Measurements from ENCODE around the gene MEGF6.

MEGF6 gene

DNA sequence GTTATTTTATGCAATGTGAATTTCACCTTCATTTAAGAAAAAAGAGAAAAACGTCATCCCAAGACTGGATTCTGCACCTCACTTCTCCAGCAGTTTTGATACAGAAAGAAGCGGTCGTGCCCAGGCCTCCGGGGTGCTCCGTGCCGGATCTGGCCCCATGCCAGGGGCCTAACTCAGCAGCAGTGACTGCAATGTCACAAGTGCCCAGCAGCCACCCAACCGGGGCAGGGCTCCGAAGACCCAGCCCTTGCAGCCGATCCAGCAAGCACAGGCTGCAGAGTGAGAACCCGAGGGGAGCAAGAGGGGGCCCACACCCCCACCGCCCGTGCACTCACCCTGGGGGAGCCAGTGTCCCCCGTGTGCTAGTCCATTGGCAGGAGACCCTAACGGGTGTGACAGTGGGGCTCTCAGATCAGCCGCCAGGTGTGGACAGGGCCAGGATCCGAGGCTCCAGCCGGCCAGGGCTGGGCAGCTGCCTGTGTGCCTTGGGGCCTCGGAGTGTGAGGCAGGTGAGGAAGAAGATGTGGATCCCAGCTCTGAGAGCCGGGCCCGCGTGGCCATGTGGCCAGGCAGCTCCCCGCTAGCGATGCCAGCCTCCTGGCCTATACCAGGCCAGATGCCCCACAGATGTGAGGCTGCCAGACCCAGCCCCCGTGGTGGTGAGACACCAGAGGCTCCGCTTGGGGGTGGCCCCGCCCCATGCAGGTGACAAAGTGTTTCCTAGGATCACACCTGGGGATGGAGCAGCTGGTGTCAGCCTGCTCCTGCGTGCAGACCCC is 60.6 kb downstream of the MEGF6 start:
- DNase-seq: no peak

DNA sequence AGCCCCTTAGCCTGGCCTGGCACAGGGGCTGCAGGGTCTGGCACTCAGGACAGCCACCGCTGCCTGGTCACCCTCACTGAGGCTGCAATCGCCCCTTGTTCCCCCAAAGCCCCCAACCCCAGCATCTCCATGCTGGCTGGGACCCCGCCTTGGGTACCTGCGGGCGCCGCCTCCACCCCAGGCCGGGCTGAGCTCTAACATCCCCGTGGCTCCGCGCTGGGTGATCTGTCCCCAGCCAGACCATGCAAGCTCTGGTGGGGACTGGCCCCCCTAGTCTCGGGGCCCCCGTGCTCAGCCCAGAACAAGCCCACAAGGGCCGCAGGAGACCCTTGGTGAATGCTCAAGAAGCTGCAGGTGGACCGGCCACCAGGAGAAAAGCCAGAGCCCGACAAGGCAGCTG is 62.4 kb downstream of the MEGF6 start:
- no peak for DNase-seq

DNA sequence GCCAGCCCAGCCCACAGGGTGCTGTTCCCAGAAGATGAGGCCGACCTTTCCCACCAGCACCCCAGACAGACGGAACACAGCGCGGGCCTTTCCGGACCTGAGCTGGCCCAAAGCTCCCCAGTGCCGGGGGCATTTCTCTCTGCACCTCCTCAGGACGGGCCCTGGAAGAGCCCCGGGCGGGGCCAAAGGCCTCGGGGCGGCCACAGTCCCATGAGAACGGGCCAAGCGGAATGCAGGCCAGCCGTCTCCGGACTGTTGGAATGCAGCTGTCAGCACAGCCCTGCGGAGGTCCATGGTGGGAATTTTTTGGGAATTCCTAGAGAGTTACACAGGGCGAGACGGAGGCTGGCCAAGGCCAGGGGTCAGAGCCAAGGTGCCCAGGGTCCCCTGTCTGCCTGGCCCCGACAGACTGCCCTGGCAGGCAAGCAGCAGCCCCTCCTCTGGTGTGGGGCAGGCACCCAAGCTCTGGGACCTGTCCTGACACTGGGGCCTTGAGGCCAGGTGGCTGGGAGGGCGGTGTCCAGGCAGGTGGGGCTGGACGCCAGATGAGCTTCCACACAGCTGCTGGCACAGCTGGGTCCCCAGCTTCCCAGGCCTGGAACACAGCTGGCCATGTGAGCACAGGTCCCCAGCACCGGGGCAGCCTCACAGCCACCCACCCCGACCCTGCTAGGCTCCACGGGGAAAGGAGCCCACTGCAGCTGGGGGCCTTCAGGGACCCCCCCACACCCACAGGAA is 63.0 kb downstream of the MEGF6 start:
- no peak for DNase-seq

DNA sequence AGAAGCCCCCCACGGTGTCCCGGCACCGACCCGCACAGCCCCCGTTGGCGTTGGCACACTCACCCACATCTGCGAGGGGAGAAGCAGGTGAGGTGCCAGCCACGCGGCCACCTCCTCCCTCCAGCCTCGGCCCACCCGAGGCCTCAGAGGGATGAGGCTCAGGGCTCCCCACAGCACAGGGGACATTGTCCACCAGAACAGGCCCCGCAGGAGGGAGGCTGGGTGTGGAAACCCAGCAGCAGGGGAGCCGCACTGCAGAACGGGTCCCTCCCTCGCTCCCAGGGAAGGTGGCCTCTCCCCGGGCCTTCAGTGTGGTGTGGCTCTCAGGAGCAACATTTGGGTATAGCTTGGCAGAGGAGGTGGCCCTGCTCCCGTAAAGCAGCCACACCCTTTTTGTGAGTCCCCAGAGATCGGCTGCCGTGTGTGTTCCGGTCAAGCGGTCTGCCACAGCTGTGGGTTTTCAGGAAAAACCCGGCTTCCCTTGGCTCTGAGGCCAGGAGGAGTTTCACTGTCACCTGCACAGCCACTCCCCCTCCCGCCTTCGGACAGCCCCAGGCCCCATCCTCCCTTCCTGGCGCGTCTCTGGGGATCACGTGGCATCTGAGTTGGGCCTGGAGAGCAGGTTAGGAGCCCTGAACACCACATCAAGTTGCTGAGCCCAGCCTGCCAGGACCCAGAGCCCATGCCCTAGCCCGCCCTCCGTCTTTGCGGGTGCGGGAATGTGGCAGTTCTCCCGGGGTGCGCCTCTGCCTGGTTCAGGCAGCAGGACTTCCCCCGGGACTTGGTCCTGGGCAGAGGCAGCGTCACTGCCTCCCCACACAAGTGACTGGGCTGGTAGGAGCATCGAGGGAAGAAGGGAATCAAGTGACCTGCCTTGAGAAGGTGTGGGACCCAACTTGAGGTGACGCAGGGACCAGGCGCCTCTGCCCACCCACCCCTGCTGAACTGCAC is 64.0 kb downstream of the MEGF6 start:
- no peak for DNase-seq

DNA sequence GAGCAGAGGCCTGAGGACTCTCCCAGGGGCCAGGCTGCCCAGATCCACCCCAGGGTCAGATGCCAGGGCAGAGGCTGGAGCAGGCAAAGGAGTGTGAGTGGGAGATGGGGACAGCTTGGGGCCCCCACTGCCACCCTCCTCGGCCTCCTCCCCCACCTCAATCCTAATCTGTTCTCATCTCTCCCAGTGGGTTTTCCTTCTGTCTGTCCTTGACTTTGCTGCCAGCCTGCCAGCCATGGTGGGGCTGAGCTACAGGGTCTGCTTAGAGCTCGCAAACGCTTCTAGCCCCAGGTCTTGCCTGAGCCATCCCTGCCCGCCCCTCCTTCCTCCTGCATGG is 65.3 kb downstream of the MEGF6 start:
- DNase-seq: no peak

DNA sequence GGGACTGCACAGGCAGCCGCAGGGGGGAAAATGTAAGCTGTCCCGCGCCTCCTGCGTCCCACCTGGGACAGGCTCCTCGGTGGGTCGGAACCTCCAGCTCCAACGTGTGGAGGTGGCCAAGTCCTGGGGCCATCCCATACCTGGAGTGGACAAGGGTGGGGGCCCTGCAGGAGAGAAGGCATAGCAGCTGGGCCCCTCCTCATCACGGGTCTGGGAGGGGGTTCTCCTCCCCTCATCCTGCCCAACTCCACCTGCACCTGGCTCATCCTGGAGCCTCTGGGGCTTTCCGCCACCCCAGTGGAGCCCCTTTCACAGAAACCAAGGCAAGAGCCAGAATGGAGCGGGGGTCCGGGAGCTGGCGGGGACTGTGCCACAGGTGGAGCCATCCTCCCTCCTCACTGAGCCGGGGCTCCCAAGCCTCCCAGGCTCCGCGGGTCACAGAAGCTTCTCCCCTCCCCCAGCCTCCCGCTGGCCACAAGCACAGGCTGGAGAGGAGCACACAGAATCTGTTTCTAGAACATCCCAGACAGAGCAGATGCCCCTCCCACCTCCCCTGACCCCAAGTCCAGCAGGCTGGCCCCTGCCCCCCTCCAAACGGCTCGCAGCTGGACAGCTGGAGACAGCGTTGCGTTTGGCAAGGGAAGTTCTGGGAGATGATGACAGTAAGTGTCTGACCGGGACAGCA is 65.8 kb downstream of the MEGF6 start:
- DNase-seq: no peak

DNA sequence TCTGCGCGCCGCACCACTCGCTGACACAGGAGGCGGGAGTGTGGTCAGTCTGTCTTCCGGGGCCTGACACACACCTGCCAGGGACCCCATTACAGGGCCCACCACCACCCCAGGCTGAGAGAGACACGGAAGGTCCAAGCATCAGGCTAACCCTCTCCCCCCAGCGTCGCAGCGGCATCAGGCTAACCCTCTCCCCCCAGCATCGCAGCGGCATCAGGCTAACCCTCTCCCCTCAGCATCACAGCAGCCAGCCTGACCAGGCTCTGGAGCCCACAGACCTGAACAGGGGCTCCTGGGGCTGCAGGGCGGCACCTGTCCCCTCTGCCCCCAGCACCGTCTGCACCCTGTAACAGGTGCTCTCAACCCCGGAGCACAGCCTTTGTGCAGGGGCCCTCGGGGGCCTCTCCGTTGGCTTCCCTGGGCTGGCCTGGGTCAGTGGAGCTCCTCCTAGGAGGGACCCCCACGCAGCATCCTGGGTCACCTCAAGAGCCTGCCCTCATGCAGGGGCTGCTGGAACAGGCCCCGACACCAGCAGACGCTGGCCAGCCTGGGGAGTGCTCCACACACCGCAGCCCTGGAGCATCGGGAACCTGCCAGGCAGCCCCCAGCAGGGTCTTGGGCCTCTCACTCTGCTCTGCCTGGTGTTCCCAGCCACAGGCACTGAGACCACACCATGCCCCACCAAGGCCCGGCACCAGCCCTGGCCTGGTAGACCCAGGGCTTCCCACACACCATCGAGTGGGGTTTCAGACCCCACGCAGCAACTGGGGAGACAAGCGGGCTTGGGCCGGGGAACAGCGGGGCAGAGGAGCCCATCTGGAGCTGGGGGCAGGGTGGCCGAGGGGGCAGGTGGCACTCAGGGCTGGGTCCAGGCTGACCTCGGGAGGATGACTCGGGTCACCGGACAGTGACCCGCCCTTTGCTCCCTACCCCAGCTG is 67.0 kb downstream of the MEGF6 start:
- no peak for DNase-seq

DNA sequence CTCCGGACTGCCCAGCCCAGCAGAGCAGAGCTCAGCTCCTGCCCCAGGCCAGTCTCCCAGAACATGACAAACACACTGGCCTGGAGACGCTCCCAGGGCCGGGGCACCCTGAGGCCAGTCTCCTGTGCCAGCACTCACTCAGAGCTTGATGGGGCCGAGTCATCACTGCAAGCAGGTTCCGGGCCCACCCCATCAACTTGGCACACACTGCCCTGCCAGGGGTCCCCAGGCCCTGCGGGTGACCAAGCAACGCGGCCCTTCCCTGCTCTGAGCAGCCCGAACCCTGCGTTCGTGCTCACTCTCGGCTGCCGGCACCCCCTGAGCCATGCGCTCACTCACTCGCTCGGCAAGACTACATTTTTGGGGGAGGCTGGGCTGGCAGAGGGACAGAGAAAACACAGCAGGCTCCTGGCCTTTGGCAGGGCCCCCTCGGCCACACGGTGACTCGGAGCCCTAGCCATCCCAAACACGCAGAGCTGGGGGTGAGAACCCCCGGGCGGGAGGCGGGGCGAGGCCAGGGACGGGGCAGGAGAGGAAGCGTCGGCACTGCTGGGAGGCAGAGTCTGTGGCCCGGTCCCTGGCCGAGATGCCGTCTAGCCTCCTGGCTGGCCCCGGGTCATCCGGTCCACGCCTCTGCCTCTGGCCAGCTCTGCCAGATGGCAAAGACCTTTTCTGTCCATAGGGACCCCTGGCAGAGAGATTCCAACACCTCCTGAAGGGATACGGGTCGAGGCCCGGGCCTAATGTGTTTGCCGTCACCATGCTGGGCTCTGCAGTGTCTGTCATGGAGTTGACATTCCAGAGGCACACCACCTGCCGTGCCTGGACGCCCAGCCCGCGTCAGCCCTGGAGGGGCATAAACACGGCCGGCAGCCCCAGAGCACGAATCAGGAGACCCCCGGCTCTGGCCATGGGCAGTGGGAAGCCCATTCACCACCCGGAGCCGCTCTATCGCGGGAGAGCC is 68.0 kb downstream of the MEGF6 start:
- no peak for DNase-seq

DNA sequence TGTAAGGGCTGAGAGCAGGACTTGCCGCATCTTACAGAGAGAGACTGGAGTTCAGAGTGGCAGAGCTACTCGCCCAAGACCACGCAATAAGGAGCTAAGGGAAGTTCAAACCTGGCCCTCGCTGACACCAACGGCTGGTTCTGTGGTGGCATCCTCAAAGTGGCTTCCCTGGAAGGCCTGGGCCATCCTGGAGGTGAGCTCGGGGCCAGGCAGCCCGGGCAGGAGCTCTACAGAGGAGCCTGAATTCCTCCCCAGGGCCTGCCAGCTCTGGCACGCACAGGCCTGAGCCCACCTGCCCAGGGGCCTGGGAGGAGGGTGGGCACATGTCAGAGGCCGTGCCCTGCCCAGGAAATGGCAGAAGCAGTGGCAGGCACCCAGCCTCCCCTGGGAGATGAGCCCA is 68.6 kb downstream of the MEGF6 start:
- no peak for DNase-seq

DNA sequence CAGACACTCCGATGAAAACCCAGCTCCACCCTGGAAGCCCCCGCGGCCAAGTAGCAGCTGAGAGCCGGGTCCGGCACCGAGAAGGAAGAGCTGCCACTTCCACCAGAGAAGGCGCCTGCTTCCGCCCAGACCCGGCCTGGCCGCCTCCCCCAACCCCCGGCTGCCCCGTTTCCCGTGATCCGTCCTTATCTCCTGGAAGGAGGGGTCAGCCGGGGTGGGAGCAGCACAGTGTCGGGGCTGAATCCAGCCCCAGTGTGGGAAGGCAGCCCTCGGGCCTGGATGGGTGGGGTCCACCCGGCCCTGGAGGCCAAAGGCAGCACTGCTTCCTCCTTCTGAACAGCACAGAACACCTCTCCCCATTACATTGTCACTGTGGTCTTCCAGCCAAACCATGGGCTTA is 69.4 kb downstream of the MEGF6 start:
- DNase-seq: no peak

DNA sequence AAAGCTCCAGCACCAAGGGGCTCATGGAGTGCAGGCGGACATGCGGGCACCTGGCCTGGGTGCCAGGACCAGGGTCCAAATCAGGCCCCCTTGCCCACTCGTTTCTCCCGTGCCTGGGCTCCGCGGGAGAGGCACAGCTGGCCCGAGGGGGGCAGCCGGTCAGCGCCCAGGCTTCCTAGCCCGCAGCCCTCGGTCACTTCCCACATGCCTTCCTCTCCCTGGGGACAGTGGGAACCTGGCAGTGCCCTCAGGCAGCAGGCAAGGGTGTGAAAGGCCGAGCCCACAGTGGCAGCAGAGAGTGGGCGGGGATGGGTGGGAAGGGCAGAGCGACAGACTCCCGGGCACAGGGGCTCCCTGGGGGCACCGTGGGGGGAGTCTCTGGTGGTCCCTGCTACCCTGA is 69.8 kb downstream of the MEGF6 start:
- DNase-seq: no peak

DNA sequence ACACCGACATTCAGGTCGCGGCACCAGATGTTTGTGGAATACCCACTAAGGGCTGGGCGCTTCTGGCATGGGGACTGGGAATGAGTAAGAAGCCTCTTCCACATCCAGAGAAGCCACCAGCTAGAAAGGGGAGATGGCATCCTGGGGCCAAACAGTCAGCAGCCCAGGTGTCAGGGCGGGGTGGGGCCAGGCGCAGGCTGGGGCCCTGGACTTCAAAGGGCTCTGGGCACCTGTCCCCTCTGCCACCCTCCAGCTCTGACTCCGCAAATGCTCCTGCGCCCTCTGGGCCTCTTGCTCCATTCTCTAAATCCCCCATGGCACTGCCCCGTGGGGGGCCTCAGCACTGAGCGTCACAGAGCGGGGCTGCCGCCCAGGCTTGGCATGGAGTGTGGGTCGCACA is 70.4 kb downstream of the MEGF6 start:
- no peak for DNase-seq

DNA sequence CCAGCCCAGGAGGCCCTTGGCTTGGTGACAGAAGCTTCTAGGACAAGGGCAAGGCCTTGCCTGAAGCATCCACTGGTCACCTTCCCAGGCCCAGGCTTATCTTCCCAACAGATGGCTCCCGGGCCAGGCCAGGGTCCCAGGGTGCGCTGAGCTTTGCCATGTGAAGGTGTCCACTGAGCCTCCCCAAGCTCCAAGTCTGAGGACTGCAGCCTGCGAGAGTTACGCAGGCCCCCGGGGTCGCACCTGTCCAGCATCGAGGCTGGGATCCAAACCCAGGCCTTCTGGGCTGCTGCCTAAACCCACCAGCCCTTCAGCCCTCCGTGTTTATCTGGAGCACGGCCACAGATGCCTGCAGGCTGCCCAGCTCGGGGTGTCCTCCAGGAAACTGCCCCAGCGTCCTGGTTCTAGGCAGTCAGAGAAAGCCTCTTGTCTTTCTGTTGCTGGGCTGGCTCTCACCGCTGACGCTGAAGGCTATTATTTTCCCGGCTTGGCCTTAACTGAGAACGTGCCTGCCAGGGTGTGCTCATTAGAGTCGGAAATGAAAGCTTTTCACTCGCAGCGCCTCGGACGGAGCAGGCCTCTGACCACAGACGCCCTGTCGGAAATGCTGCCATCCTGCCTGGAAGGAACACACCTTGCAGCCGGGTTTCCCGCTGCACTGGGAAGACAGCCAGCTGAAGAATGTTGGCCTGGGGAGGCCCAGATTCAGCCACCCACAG is 71.4 kb downstream of the MEGF6 start:
- no peak for DNase-seq

DNA sequence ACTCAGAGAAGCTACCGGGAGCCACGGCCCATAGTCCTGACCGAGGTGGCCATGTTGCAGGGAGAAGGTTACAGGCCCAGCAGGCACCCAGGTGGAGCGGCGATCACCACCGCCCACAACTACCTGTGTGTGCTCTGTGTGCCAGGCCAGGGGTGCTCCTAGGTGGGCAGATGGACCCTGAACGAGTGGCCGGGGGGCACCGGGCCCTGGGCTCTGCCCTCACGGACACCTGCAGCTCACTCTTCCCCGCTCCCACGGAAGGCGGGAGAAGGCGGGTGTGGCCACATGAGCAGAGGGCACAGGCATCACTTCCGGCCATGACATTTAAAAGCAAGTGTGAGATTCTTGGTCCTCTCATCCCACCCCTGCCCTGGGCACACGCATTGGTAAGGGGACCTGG is 73.9 kb downstream of the MEGF6 start:
- no peak for DNase-seq

DNA sequence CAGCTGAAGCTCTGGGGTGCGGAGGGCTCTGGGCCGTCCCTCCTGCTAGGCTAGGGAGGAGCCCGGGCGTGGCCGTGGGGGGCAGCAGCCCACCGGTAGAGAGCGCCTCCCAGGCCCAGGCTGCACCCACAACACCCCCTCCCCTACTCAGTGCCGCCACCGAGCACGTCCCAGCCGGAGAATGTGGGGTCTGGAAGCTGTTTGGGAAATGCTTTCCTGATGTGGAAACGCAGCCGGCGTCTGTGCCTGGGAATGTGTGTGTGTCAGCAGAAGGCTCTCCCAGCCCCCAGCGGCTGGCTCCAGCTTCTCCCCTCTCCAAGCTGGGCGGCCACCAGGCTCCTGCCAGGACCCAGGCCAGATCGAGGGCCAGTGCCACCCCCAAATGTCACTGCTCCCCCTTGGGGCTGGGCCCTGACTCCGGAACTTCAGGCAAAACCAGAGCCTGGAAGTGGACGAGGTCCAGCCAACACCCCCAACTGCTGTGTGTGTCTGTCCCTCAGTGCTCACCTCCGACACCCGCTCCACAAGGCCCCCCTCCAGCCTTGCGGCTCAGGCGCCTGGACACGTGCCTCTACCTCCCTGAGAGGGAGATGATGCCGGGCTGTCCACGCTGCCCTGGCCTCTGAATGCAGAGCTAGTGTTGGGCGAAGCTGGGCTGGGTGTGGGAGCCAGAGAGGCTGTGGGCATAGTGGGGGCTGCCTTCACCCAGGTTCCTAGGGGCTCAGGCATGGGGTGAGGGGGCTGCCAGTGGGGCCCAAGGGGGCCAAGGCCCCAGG is 74.7 kb downstream of the MEGF6 start:
- DNase-seq: no peak

DNA sequence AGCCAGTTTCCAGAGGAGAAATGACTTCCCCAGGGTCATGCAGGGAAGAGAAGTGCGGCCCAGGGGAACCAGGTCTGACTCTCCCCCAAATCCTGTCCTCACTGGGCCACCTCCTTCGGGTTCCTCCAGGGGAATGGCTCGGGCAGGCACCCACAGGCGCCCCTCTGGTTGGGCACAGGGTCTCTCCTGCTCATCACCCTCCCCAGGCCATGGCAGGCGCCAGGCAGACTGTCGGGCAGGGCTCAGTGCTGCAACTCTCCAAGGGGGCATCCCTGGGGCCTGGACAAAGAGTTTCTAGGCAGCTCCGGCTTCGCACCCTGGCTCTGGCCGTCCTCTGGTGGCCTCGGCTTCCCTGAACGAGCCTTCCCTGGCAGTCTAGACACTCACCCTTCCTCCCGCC is 75.6 kb downstream of the MEGF6 start:
- DNase-seq: no peak

DNA sequence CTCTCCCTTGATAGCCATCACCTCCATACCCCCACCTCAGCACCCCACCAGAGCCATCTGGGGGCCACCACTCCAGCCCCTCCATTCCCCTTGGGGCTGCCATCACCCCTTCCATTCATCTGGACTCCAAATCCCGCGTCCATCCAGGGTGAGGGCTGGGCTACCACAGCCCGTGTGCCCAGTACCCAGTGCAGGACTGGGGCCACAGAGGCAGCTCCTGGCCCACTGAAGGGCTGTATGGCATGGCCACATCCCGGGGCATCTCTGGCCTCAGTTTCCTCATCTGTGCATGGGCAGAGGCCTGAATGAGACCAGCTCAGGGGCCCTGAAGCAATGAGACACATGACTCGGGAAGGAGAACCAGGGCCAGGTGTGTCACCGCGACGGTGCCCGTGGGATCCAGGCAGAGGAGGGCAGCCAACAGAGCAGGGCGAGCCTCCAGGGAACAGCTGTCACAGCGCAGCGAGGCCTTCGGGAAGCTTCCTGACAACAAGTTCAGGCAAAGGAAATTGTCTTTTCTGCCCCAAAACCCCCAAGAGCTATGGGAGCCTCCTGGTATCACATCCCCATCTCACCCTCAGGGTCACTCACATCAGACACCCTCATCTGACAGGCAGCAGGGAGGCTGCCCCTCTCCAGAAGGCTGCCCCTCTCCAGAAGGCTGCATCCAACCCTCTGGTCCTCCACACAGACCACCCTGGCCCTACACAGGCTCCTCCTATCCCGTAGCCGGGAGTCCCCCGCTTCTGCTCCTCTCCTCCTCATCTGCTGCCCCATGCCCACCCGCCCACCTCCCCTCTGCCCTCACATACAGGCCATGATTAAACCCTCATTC is 76.3 kb downstream of the MEGF6 start:
- no peak for DNase-seq

All from bone marrow (tissue), 2 donors.